Renal cortex interstitium (tissue), 11 donors: ENCODE data around the gene PCDH15. TPM values are rescaled to one million over a fixed set of nuclear protein-coding genes. Genes with fewer than 3 reads are reported as not detected.
"Not testable (repeated sequence)": the region's sequence is repeated elsewhere in the genome, so short reads cannot be mapped to it uniquely, and the experiment has no call there.

Experiments used
- DNase-seq, 11 donors: peaks; one replicate each; pipeline ENCODE4 v3.0.0-alpha.2; 2013; ENCODE audit warnings: low read depth in 9 of 11, low spot score in 4 of 11; ENCODE audit errors: extremely low read depth in 1 of 11
- polyA plus RNA-seq, 3 donors: library from polyadenylated mRNA; unstranded; fragments of 120-200 nt; gene quantifications; one replicate each; pipeline ENCODE4 v1.2.1, GENCODE V29; 2013; ENCODE audit not compliant: insufficient read length in 3 of 3

Gene PCDH15
- polyA plus RNA-seq, 3 donors, result 7.6 to 11.1 (median 7.7) TPM

- DNase-seq, result no peak
These were observed 848.1 kb downstream of the PCDH15 start for GRCh38 chr10:53952698-53953630.

DNA sequence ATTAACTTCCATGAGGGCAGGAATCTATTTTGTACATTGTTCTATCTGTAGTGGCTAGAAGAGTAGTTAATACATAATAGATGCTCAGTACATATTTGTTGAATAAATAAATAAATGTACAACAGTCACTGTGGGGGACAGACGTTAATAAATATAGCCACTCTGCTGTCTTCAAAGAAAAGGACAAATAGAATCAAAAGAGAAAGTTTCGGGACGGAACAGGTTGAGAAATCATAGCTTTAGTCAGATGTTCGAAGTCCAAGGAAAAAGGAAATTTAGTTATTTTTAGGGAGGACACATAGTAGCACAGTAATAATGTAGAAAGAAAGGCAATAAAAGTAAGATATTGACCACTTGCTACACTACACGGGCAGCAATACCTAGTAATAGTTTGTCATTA, 861.4 kb downstream of the PCDH15 start:
- no peak for DNase-seq

GRCh38 chr10:53930648-53931047, 870.4 kb downstream of the PCDH15 start:
- no peak for DNase-seq

GRCh38 chr10:53924051-53924700, 876.9 kb downstream of the PCDH15 start:
- DNase-seq, result not testable (repeated sequence)

- no peak for DNase-seq
These were observed 882.3 kb downstream of the PCDH15 start for GRCh38 chr10:53918755-53919154.

GRCh38 chr10:53909791-53910190, 891.2 kb downstream of the PCDH15 start:
- no peak for DNase-seq

- no peak for DNase-seq
These were observed 896.4 kb downstream of the PCDH15 start for GRCh38 chr10:53904506-53905241.

- no peak for DNase-seq
These were observed 897.3 kb downstream of the PCDH15 start for GRCh38 chr10:53903756-53904155.

- DNase-seq, result peak; percentile 17 to 64 (median 41)
These were observed 901.4 kb downstream of the PCDH15 start for GRCh38 chr10:53899463-53900160.

- no peak for DNase-seq
These were observed 902.5 kb downstream of the PCDH15 start for GRCh38 chr10:53898532-53898931.

DNA sequence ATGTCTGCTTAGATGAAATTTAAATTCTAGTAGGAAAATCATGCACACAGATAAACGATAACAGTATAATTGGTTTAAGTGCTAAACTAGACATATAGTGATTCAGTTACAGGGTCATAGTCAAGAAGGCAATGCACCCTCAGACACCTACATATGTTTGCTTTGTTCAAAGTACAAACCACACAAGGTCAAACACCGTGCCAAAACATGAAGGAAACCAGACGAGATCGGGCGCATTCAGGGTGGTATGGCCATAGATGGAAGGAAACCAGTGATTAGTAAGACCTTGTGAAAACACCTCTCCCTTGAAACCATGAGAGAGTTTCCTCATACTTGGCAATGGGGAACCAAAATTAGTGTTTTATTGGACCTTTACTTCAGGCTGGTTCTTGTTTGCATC, 906.9 kb downstream of the PCDH15 start:
- DNase-seq, result no peak

DNA sequence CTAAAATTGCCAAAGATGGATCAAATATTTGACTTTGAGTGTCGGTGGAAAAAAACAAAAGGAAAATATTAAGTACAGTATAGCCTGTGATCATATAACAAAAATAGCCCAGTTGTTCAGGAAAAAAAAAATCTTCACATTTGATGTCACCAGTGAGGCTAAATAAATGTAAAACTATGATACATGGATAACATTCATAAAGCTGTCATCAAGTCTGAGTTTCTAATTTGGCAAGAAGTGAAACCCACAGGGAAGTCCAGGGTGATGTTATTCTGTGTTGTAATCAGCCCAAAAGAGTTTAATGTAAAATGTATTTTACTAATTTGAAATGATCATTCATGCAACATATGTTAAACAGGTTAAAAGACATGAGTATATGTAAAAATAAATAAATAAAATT, 908.0 kb downstream of the PCDH15 start:
- DNase-seq, result no peak

- no peak for DNase-seq
These were observed 914.4 kb downstream of the PCDH15 start for GRCh38 chr10:53886325-53887300.

DNA sequence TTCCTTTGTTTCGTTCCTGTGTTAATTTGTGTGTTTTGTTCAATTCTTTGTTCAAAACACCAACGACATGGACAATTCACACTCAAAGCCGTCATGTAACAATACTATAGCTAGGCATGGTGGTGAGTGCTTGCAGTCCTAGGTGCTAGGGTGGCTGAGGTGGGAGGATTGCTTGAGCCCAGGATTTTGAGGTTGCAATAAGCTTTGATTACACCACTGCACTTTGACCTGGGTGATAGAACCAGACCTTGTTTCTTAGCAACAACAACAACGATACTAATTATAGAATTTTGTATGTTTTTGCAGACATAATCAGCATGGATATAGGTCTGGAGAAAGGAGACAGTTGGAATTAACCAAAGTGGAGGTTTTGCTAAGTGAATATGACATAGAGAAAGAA, 936.2 kb downstream of the PCDH15 start:
- no peak for DNase-seq

- no peak for DNase-seq
These were observed 948.4 kb downstream of the PCDH15 start for GRCh38 chr10:53852450-53853175.

- DNase-seq, result no peak
These were observed 954.2 kb downstream of the PCDH15 start for GRCh38 chr10:53846809-53847208.

GRCh38 chr10:53843736-53844362, 957.2 kb downstream of the PCDH15 start:
- no peak for DNase-seq
